ENCODE results near the gene REXO1.
A peak's percentile ranks its signal among the peaks of the same experiment; 100 is the strongest.

The REXO1 gene

GRCh38 chr19:1816530-1817298 is 31.6 kb downstream of the REXO1 start:
- TF ChIP-seq FOXP2 (optimal IDR thresholded peaks at IDR 0.05; ENCODE audit: borderline replicate concordance, extremely low read depth, extremely low read length, insufficient read depth) (no peak), TAF1 (IDR thresholded peaks at IDR 0.05; ENCODE audit: borderline replicate concordance, insufficient read depth, low read length) (no peak), REST (IDR thresholded peaks at IDR 0.05; ENCODE audit: insufficient read depth in 1 of 2, low read depth in 2 of 2, low read length in 2 of 2) (no peak), SIN3A (IDR thresholded peaks at IDR 0.05; ENCODE audit: borderline replicate concordance, insufficient read depth, low read length) (no peak)

GRCh38 chr19:1815605-1816529 is 32.4 kb downstream of the REXO1 start:
- TF ChIP-seq FOXP2 (optimal IDR thresholded peaks at IDR 0.05; ENCODE audit: borderline replicate concordance, extremely low read depth, extremely low read length, insufficient read depth), result no peak
- TF ChIP-seq SIN3A (IDR thresholded peaks at IDR 0.05; ENCODE audit: borderline replicate concordance, insufficient read depth, low read length), result no peak
- TF ChIP-seq REST (IDR thresholded peaks at IDR 0.05; ENCODE audit: insufficient read depth in 1 of 2, low read depth in 2 of 2, low read length in 2 of 2), result no peak
- no peak for TF ChIP-seq TAF1 (IDR thresholded peaks at IDR 0.05; ENCODE audit: borderline replicate concordance, insufficient read depth, low read length)
- TF ChIP-seq POLR2AphosphoS5 (IDR thresholded peaks at IDR 0.05; ENCODE audit: low read depth, low read length), result no peak

GRCh38 chr19:1814833-1815604 is 33.3 kb downstream of the REXO1 start:
- TF ChIP-seq FOXP2 (optimal IDR thresholded peaks at IDR 0.05; ENCODE audit: borderline replicate concordance, extremely low read depth, extremely low read length, insufficient read depth) (no peak), REST (IDR thresholded peaks at IDR 0.05; ENCODE audit: insufficient read depth in 1 of 2, low read depth in 2 of 2, low read length in 2 of 2) (no peak), TAF1 (IDR thresholded peaks at IDR 0.05; ENCODE audit: borderline replicate concordance, insufficient read depth, low read length) (no peak), SIN3A (IDR thresholded peaks at IDR 0.05; ENCODE audit: borderline replicate concordance, insufficient read depth, low read length) (no peak), POLR2AphosphoS5 (IDR thresholded peaks at IDR 0.05; ENCODE audit: low read depth, low read length) (no peak)

GRCh38 chr19:1814391-1814790 is 33.9 kb downstream of the REXO1 start:
- no peak for TF ChIP-seq REST (IDR thresholded peaks at IDR 0.05; ENCODE audit: insufficient read depth in 1 of 2, low read depth in 2 of 2, low read length in 2 of 2)
- 0 out of 2 replicates have a peak, but pooled peaks have one; percentile 11 for TF ChIP-seq POLR2AphosphoS5 (IDR thresholded peaks at IDR 0.05; ENCODE audit: low read depth, low read length)

All from PFSK-1 (cell line).